CD4-positive, alpha-beta T cell treated with Interleukin-6 for 4 hours (primary cell): ENCODE results near the gene ANKRD2.
"Not testable (repeated sequence)": the region's sequence is repeated elsewhere in the genome, so short reads cannot be mapped to it uniquely, and the experiment has no call there.

ENCODE experiments used
- DNase-seq: peaks from one replicate; pipeline ENCODE4 v3.0.0-alpha.2; 2020; ENCODE audit warnings: mixed read lengths

ANKRD2 gene

GRCh38 chr10:97574374-97575126 is 2.0 kb downstream of the ANKRD2 start:
- peak; percentile 19 for DNase-seq

DNA sequence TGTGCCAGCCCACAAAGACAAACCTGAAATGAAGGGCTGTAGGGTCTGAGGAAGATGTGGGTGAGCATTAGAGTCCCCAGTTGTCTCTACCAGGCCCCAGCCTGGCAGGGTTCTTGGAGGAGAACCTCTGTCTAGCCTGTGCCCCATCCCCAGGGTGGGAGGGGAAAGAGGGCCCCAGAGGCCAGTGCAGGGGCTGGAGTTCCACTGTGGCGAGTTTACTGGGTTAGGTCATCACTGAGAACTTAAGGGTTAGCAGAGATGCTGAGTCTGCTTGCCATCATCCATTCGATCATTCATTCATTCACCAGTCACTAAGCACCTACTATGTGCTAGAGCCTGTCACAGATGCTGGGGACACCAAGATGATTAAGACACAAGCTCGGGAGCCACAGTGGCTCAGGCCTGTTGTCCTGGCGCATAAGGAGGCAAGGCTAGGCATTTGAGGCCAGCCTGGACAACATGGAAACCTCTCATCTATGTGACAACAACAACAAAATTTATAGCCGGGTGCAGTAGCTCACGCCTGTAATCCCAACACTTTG is 2.6 kb downstream of the ANKRD2 start:
- no peak for DNase-seq

GRCh38 chr10:97576487-97576886 is 3.9 kb downstream of the ANKRD2 start:
- DNase-seq = not testable (repeated sequence)

DNA sequence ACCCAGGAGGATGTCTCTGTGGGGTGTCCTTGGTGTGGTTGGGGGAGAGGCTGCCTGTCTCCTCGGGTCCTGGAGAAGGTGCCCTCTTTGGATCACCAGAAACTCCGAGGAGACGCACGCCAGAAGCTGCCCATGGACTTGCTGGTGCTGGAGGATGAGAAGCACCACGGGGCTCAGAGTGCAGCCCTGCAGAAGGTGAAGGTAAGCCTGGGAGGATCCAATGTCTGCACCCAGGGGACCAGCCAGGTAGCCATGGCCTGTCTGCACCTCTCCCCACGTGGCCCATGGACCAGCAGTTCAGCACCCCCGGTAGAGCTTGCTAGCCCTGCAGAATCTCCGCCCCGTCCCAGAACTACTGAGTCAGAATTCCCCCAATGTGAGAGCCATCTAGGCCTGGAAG is 5.1 kb downstream of the ANKRD2 start:
- DNase-seq = no peak

GRCh38 chr10:97578171-97578844 is 5.7 kb downstream of the ANKRD2 start:
- DNase-seq = no peak

DNA sequence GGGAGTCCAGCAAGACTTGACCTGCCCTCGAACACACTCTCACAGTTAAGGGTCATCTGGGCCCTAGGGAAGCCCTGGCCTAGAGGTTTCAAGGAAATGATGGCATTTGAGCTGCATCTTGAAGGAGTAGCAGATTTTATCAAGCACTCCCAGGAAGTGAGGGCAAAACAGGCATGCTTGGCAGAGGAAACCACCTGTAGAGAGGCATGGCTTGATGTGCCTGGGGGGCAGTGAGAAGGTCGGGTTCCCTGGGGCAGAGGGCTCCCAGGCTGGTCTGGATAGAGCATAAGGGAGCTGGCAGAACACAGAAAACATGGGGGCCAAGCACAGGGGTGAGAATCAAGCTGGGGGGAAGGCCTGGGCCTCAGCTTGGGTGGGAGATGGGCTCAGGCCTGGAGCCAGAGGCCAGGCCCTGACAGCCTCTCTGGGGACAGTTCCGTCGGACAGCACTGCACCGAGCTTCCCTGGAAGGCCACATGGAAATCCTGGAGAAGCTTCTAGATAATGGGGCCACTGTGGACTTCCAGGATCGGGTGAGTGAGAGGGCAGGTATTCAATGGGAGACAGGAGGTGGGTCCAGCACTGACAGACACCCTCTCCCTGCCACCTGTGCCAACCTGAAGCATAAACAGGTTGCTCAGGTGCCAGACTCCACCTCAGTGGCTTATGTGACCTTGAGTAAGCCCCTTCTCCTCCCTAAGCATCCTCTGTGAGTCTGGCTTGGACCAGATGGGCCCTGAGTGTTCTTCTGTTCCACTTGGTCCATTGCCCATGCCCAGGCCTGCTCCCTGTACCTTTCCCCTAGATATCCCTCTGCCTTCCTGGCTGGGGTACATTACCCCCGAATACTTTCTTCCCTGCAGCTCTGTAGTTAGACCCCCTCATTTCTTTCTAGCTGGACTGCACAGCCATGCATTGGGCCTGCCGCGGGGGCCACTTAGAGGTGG is 8.1 kb downstream of the ANKRD2 start:
- DNase-seq = no peak

GRCh38 chr10:97582169-97582568 is 9.6 kb downstream of the ANKRD2 start:
- DNase-seq = no peak

DNA sequence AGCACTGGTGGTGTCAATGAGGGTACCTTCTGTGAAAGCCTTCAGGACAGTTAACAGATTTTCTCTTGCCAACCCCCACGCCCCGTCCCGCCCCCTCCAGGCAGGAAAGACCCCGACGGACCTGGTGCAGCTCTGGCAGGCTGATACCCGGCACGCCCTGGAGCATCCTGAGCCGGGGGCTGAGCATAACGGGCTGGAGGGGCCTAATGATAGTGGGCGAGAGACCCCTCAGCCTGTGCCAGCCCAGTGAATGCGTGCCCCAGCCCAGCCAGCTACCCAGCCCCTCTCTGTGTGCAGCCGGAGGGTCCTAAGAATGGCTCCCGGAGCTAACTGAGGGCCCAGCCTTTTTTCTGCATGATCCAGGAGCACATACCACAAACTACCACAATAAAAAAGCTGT is 10.9 kb downstream of the ANKRD2 start:
- DNase-seq = no peak

DNA sequence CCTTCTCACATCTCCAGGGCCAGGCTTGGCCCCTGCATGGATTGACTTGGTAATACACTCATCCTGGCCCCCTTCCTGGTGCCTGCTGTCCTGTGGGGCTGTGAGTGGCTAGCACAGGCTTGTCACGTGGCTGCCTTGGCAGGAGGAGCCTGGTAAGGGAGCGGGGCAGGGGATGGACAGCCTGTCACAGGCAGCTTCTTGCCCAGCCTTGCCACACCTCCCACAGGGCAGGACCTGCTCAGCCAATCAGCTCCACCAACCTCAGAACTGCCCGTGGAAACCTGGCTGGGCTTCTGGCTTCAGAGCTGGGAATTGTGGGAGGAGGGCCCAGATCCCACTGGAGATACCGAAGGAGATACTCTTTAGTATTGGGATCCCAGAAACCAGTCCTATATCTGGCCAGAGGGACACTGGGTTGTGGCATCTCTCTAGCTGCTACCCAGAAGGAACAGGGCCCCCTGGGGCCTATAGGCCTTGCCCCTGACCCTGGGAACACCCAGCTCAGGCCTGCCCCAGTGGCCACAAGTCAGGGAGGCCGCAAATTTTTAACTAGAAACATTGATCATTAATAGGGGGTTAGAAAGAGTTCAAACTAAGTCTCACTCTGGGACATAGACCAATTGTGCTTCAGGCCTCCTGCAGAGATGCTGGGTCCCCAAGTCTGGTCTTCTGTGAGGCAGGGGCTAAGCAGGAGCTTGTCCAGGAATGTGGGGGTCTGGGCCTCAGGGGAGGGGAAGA is 11.7 kb downstream of the ANKRD2 start, which contains the start of gene HOGA1:
HOGA1 (plus strand) TSS at position 330 of the 738 bp plus-strand sequence; CDS start at position 645, 315 bp downstream.
- no peak for DNase-seq

GRCh38 chr10:97584798-97585438 is 12.3 kb downstream of the ANKRD2 start:
- no peak for DNase-seq

GRCh38 chr10:97585439-97585811 is 12.8 kb downstream of the ANKRD2 start:
- DNase-seq = no peak

DNA sequence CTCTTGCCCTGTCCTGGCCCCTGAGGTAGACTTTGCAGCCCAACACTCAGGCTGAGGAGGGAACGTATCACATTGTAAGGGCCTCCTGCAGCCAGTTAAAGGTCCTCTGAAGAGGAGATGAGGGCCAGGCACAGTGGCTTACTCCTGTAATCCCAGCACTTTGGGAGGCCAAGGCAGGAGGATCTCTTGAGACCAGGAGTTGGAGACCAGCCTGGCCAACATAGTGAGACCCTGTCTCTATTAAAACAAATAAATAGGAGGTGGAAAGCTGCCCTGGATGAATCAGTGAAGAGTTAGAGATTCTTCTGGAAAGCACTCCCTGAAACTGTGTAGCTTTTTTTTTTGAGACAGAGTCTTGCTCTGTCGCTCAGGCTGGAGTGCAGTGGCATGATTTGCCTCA is 14.6 kb downstream of the ANKRD2 start:
- no peak for DNase-seq

- DNase-seq = no peak
Measured at GRCh38 chr10:97589479-97589878, 16.9 kb downstream of the ANKRD2 start, which contains the start of gene C10orf62. Gene C10orf62, plus strand, starts transcription at chr10:97589721. Its CDS starts 177 bp downstream, at chr10:97589898.

DNA sequence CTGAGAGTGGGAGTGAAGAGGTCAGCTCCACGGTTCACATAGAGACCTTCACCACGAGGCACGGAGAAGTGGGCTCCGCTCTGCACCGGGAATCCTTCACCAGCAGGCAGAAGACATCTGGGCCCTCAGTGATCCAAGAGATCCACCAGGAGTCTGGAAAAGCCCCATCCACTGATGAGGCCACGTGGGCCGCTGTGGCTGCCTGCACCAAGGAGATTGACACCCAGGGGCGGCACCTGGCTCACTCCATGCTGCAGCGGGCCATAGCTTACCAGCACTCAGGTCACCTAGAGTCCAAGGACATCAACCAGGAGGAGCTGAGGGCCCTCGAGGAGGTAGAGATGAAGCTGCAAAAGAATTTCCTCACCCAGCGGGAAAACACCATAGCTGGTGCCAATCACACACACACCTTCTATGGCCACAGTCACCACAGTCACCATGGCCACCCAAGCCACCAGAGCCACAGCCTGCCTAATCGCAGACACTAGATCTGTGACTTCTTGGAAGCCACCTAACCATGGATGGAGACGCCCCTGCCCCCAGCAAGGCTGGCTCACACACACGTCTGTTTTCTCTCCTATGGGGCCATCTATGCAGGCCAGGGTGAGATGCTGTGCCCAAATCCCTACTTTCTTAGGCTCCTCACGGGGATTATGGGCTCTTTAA is 17.6 kb downstream of the ANKRD2 start:
- no peak for DNase-seq

- DNase-seq = no peak
Measured at GRCh38 chr10:97590748-97591495, 18.3 kb downstream of the ANKRD2 start.

DNA sequence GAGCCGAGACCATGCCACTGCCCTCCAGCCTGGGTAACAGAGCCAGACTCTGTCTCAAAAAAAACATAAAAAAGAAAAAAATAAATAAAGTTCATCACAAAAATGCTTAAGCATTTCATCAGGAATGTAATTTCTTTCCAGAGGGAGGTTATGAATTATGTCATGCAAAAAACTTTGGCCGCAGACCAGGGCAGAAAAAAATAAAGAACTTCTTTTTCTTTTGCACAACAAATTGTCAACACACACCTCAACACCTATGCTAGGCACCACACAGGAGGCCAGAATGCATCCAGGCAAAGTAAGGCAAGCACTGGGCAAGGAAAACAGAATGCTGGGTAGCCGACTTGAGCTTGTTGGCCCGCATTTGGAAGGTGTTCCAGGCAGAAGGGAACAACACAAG is 20.8 kb downstream of the ANKRD2 start:
- DNase-seq = no peak

DNA sequence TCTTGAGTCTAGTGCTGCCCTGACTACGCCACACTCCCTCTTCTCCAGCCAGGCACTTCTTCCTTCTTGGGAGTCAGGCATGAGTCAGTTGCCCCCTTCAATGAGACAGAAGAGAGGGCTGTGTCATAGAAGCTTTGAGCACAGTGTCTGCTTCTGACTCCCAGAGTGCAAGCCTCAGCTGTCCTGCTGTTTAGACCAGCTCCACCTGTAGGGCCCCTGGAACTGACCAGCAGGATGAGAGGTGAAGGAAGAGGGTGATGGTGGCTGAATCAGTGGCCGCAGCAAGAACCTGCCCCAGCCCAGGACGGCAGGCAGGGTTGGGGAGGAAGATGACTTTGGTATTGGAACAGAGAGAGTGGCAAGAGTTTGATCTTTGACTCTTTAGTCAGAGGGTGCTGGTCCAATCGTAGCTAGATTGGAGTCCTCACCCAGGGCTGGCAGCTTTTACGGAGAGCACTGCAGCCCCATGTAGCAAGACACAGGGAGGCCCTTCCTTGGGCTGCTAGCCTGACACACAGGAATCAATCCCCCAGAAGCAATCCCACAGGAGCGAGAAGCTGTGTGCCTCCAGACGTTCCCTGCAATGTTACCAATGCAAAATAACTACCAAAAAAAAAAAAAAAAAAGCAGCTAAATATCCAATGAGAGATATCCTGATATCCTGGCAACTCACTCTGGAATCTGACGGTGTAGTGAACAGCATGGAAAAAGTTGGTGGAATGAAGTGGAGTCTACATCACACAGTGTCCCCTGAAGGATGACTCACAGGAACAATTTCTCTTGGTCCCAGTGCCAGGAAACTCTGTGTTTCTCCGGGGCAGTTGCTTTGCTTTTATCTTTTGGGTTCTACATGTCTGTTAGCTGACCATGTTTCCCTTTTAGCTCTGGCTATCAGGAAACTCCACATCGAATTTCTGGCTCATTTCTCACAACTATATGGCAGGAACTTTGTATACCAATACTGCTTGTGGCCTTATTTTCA is 23.8 kb downstream of the ANKRD2 start:
- no peak for DNase-seq

DNA sequence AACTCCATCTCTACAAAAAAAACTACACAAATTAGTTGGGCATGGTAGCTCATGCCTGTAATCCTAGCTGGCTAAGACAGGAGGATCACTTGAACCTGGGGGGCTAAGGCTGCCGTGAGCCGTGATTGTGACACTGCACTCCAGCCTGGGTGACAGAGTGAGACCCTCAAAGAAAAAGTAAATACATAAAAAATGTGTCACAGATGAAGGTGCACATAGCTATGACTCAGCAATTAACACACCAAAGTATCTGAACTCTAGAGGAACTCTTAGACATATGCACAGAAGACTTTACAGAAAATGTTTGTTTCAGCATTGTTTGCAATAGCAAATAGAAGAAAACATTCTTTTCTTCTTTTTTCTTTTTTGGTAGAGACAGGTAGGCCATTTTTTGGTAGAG is 25.2 kb downstream of the ANKRD2 start:
- DNase-seq = no peak
